Measurements from ENCODE around the gene KLHL26.
A peak's percentile ranks its signal among the peaks of the same experiment; 100 is the strongest.

KLHL26 gene

GRCh38 chr19:18654469-18654868 lies 17.6 kb downstream of the KLHL26 start:
- DNase-seq (ENCODE audit: low read depth in 2 of 2), result no peak
- no peak overlapping the region for H3K4me3 ChIP-seq (replicated peaks in 1 of 2; ENCODE audit: low read depth in 2 of 2, low read length in 2 of 2)
- no peak for TF ChIP-seq CTCF (IDR thresholded peaks at IDR 0.05; ENCODE audit: low read depth, low read length)

GRCh38 chr19:18655173-18655844 lies 18.5 kb downstream of the KLHL26 start:
- no peak overlapping the region for H3K4me3 ChIP-seq (replicated peaks in 1 of 2; ENCODE audit: low read depth in 2 of 2, low read length in 2 of 2)
- no peak for TF ChIP-seq CTCF (IDR thresholded peaks at IDR 0.05; ENCODE audit: low read depth, low read length)
- DNase-seq (ENCODE audit: low read depth in 2 of 2), result no peak

- no peak for DNase-seq (ENCODE audit: low read depth in 2 of 2)
- H3K4me3 ChIP-seq (replicated peaks in 1 of 2; ENCODE audit: low read depth in 2 of 2, low read length in 2 of 2), result no peak overlapping the region
- no peak for TF ChIP-seq CTCF (IDR thresholded peaks at IDR 0.05; ENCODE audit: low read depth, low read length)
These were observed 19.7 kb downstream of the KLHL26 start for GRCh38 chr19:18656337-18657086.

GRCh38 chr19:18657590-18658365 lies 20.9 kb downstream of the KLHL26 start:
- TF ChIP-seq CTCF (IDR thresholded peaks at IDR 0.05; ENCODE audit: low read depth, low read length), result no peak
- no peak overlapping the region for H3K4me3 ChIP-seq (replicated peaks in 1 of 2; ENCODE audit: low read depth in 2 of 2, low read length in 2 of 2)
- DNase-seq (ENCODE audit: low read depth in 2 of 2), result peak; percentile 92 to 97

GRCh38 chr19:18658366-18658855 lies 21.6 kb downstream of the KLHL26 start:
- DNase-seq (ENCODE audit: low read depth in 2 of 2), result no peak
- H3K4me3 ChIP-seq (replicated peaks in 1 of 2; ENCODE audit: low read depth in 2 of 2, low read length in 2 of 2), result no peak overlapping the region
- no peak for TF ChIP-seq CTCF (IDR thresholded peaks at IDR 0.05; ENCODE audit: low read depth, low read length)

GRCh38 chr19:18659281-18660050 lies 22.6 kb downstream of the KLHL26 start:
- no peak overlapping the region for H3K4me3 ChIP-seq (replicated peaks in 1 of 2; ENCODE audit: low read depth in 2 of 2, low read length in 2 of 2)
- no peak for TF ChIP-seq CTCF (IDR thresholded peaks at IDR 0.05; ENCODE audit: low read depth, low read length)
- DNase-seq (ENCODE audit: low read depth in 2 of 2), result peak; percentile 23 to 53

Data from cardiac fibroblast (primary cell).